HG03378 (cell line): ENCODE measurements around the gene MPST.

ENCODE experiments used
- ATAC-seq: cut with Tn5 transposase; IDR thresholded peaks from one replicate; pipeline ENCODE4 v1.9.1; 2021; ENCODE audit warnings: mild to moderate bottlenecking, moderate library complexity; ENCODE audit not compliant: unreplicated experiment

The MPST gene

DNA sequence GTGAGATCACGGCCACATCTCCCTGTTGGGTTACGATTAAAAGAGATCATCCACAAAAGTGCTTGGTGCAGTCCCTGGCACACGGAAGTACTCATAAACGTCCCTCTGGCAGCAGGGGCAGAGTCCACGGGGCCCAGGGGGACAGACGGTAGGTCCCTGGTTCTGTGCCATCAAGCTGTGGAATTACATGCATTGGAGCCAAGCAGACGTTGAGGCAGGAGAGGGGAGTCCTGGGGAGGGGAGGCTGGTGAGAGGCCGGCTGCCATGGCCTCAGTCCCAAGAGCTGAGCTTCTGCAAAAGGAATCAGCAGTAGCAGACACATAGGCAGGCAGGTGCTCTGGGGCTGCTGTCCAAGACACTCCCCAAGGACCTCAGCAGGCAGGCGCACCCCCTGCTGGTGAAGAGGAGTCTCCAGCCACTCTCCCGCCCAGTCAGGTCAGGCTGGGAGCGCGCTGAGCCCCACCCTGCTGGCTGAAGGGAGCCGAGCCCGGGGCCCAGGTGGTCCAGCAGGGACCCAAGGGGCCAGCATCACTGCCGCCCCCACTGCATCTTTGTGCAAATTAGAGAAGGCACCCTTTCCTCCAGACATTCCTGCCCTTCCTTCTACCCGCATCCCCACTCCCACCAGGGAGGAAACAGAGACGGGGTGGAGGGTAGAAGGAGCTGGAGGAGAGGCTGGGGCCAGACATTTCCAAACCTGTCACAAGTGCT lies 24.4 kb downstream of the MPST start:
- no peak for ATAC-seq

DNA sequence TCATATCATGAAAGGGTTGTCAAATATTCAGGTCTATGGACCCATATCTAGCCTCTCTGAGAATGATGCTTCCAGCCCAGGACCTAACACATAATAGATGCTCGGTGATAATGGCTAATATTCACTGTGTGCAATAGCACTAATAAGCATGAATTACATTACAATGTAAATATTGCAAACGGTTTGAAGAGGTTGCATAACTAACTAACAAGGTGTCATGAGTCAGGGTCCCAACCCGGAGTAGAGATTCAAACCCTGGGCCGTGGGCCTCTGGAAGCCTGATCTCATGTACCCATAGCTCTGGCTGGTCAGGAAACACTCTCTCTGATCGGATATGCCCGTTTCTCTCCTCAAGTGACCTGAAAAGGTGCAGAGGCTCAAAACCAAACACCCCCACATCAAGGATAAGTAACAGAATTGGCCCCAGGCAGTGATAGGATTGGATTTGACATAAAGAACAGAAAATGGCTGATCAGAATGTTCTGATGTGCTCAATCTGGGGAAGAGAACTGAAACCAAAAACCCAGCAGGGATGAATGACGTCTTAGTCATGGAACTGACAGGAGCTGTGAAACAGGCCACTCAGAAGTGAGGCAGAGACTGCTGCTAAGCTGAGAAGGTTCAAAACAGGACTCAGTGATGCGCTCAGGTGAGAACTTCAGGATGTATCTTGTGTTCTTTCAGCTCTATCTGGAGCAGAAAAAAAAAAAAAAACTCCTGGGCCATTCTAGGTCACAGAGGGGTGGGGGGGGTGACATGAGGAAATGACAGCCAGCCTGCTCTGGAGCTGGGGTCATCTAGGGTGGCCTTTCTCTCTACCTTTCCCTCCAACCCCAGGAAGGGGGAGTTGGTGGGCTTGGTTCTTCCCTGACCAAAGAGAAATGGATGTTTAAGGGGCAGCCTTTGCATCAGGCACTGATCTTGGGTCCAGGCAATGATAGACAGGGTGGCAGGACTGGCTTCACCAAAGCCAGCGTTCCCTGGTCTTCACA lies 25.4 kb downstream of the MPST start:
- no peak for ATAC-seq

DNA sequence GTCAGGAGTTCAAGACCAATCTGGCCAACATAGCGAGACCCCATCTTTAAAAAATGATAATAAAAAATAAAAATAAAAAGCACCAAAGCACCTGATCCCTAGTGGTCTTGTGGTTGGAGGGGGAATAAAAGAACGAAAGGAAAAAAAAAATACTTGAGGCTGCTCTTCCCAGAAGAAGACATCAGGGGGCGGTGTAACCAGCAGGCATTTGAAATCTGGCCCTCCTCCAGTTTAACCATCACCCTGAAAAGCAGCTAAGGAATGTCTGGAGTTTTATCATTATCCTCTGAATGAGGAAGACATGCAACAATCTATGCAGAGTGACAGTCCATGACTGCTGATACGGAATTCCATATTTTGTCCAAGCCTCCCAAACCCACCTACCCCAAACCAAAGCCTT lies 26.4 kb downstream of the MPST start:
- no peak for ATAC-seq

DNA sequence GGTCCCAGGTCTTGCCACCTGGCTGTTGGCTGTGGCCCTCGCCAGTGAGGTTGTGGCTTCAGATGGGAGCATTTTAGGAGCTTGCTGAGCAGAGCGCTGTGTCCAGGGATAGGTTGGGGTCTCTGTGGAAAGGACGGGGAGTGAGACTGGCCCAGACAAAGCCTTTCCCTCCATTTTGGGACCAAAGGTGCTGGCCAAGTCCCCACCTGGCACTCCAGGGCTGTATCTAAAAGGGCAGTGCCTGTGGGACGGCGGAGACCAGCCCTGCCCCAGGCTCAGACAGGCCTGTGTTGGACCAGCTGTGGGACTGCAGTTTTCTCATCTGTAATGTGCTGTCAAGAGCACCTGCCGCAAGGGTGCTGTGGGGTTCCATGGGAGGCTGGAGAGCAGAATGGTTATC lies 27.0 kb downstream of the MPST start:
- no peak for ATAC-seq

DNA sequence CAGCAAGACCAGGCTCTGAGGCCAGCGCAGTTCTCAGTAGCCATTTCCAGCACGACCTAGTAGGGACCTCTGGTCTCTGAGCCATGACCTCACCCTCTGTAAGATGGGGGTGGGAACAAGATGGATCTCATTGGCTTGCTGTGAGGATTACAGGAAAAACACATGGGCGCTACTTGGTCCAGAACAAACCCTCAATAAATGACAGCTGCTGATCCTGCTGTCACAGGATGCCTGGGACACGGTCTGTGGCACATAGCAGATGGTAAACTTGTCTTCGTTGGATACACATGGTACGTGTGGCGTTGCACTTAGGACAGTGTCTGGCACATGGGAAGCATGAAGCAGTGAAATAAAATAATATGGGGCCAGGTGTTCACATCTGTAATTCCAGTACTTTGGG lies 27.5 kb downstream of the MPST start:
- no peak for ATAC-seq

DNA sequence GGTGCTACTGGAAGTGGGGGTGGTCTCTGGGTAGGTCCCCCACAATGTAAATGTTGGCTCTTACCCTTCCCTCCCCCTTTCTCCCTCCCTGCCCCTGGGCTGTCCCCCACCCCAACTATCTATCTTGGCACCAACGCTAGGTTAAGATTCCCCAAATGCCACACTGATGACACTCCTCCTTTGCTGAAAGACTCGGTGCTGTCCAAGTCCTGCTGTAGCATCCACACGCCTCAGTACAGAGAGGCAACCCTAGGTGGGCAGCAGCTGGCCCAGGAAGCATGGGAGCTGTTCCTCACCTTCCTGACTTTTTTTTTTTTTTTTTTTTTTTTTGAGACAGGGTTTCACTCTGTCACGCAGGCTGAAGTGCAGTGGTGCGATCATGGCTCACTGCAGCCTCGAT lies 28.6 kb downstream of the MPST start:
- no peak for ATAC-seq

DNA sequence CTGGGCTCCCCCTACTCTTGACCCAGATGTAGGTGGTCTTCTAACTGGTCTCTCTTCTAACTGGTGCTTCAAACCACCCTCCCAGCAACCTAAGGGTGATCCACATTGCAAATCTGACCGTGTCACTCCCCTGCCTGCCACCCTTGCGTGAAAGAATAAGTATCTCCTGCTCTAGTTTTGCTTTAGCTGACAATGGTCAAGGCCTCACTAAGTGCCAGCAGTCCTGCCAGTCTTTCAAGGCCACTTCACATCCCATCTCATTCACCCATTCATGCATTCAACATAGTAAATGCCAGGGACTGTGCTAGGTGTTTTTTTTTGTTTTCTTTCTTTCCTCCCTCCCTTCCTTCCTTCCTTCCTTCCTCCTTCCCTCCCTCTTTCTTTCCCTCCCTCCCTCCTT lies 29.7 kb downstream of the MPST start:
- no peak for ATAC-seq

DNA sequence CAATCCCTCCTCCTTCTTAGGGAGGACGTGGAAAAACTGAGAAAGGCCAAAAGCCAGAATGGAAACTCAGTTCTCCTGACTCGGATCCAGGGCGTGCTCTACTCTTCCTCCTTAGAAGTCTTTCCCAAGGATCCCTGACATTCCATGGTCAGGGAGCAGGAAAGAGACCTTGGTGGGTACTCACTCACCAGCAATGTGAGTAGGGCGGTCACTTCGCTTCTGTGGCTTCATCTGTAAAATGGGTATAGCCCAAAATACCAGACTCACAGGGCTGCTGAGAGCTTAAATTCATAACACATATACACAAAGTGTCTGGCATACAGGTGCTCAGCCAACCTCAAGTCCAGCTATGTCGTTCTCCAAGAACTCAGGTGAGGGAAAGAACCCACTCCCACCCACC lies 31.4 kb downstream of the MPST start:
- no peak for ATAC-seq

DNA sequence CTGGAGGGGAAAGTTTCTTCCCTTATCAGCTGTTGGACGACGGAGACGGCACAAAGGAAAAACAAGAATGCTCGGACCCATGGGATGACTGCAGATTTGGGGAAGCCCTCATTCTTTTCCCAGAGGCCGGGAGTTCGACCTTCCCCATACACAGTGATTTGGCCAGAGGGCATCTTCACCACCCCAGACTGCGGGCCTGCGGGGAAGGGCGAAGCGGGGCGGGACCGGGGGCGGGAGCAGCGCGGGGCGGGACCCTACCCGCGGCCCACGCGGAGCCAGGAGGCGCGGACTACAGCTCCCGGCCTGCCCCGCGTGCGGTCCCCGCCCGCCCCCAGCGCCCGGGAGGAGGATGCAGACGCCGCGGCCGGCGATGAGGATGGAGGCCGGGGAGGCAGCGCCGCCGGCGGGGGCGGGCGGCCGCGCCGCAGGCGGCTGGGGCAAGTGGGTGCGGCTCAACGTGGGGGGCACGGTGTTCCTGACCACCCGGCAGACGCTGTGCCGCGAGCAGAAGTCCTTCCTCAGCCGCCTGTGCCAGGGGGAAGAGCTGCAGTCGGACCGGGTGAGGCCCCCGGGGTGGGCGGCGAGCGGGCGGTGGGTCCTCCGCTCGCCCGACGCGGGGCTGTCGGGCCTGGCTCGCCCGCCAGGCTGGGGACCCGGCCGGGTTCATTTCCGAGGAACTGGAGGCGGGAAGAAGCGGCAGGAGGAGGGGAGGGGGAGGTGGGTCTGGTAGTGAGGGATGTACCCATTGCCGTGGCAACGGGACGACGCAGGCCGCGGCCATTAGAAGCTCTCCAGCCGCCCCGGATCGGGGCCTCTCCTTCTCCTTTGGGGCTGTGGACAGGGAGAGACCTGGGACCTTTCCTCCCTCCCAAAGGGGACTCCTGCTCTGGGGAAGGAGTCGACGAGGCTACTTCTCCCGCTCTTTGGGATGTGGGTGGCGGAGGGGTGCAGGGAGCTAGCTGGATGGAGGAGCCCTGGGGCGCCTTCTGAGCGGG lies 32.1 kb downstream of the MPST start, which contains the start of gene KCTD17:
Gene KCTD17, plus strand, starts transcription at position 352 of the 995 bp plus-strand sequence. Its CDS starts 19 bp downstream, at position 371.
- ATAC-seq: no peak

DNA sequence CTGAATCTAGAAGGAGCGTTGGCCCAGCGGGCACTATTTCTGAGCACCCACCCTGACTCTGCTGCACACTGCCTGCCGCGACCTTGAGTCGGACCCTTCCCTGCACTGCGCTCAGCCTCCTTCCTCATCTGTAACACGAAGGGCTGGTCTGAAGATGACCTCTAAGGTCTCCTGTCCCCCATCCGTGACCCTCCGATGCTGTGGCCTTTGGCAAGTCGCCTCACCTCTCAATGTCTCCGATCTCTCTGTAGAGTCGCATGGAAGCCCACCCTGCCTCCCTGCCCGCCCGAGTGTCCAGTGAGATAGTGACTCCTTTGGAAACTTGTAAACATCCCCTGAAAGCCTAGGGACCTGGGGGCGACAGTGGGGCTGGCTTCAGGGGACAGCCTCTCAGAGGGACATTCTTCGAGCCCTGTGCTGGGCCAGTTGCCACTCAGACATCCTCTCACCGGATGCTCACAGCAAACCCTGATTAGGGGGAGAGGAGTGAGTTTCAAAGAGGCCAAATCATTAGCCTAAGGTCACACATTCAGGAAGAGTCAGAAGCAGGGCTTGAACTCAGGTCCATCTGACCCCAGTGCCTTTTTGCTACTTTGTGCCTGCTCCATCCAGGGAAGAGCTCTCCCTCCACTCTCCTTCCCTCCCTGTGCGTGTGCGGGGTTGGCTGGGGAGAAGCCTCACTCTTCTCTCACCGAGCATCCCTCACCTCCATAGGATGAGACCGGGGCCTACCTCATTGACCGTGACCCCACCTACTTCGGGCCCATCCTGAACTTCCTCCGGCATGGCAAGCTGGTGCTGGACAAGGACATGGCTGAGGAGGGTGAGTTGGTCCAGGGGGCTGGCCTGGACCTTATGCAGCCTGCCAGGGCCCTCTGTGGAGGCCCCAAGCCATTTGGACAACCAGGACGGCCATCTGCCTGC lies 33.1 kb downstream of the MPST start:
- no peak for ATAC-seq

DNA sequence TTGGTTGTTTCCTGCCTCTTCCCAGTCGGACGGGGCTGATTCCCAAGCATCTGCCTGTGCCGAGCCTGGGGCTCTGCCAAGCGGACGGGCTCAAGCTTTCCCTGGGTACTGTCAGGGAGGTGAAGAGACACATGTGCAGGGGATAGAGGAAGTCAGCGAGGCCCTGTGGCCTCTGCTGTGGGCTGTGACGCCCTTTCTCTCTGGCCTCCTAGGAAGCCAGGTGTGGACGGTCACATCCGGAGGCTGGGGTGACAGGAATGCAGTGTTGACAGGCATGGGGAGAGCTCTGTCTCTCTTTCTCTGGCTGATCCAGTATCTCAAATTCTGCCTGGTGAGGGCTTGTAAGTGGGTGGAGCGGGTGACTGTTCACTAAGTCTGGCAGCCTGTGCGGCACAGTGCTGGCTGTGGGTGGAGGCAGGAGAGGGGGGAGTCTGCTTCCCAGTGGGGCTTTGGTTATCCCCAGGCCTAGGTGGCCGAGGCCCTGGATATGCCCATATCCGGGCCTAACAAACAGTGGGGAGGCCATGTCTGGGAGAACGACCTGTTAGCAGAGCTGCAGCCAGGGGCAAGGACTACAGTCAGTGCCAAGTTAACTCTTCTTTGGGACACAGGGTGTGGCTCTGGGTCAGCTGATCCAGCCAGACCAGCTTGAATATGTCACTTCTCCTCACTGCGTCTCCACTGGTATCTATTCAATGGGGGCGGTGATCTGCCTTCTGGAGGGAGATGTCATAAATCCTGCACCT lies 33.9 kb downstream of the MPST start:
- ATAC-seq: no peak

DNA sequence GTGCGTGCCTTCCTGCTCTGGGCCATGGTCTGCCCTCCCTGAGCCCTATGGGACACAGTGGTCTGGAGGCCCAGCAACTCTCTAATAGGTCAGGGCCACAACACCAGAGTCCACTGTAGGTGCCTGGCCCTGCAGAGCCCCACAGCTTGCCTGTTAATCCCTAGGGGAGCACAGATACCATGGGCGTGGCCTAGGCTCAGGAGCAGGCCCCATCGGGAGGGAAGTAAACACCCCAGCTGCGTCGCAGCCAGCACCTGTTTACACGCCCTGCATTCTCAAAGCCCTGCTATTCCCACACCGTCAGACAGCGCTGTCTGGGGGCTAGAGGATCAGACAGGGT lies 34.5 kb downstream of the MPST start:
- no peak for ATAC-seq

DNA sequence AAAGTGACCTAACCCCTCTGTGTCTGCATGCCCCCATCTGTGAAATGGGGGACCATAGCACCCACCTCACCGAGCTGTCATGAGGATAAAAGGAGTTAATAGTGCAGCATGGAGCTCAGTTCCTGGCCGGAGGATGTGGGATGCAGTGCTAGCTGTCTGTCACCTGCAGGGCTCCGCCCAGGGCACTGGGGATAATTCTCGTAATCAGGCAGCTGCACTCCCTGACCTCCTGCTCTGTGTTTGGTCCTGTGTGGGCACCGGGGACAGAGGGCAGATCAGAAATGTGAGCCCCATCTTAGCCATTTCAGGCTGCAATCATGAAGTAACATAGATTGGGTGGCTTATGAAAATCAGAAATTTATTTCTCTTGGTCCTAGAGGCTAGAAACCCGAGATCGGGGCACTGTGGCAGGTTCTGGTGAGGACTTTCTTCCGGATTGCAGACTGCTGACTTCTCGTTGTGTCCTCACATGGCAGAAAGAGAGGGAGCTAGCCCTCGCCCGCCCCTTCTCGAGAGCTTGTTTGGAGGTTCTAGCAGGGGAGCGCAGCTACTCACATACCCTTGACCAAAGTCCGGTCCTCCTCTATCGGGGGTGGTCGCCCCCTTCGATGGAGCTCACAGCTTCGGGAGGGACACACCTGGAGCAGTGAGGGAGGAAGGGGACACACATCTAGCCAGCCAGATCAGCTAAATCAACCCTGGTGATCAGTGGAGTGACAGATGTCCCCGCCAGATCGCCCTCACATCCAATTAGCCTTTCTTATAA lies 35.2 kb downstream of the MPST start:
- no peak for ATAC-seq

DNA sequence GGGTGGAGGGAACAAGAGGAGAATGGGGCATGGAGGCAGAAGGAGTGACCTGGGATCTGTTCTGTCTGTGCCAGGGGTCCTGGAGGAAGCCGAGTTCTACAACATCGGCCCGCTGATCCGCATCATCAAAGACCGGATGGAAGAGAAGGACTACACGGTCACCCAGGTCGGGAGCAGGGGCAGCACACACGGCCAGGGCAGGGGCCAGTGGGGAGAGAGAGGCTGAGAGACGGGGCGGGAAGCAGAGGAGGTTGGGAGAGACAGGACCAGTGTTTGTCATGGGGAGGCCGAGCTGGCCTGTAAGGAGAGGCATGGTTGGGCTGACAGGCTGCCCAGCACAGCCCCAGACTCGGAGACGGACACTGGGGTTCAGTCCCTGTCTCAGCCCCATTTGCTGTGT lies 36.7 kb downstream of the MPST start:
- ATAC-seq: no peak

DNA sequence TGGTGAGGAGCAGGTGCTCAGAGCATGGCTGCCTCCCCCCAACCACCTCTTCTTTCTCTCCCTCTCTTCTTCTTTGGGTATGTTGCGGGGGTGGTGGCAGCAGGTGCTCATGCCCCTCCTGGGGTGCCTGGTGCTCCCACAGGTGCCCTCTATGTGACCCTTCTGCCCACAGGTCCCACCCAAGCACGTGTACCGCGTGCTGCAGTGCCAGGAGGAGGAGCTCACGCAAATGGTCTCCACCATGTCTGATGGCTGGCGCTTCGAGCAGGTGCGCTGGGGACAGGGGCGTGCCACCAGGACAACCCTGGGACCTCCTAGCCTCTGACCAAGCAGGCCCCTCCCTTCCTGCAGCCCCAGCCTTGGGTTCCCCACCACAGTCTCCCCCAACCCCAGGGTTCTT lies 37.7 kb downstream of the MPST start:
- ATAC-seq: no peak

DNA sequence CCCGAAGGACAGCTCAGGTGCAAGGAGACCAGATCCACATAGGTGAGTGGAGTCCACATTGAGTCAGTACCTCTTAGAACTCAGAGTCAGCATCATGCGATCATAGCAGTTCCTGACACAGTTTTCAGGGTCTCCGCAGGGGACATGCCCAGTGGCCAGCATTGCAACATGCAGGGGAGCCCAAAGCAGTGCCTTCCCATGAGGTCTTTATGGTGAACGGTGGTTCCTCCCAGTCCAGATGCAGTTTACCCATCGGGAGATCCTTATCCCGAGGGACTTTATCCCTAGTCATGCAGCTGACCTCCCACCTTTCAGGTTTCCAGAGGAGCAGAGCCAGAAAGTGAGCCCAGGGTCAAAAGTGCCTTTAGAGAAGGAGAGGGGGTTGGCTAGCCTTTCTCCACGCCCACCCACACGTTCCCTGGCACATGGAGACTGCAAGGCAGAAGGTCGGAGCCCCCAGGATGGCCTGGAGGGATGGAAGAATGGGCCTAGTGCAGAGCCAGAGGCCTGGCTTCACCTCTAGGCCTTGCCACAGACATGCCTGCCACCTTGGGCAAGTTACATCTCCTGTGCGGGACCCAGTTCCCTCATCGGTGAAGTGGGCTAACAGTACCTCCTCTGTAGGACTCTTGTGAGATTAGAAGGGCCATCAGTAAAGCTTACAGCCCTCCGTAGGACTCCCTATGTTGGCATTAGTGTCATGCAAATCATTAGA lies 38.4 kb downstream of the MPST start:
- ATAC-seq: no peak

DNA sequence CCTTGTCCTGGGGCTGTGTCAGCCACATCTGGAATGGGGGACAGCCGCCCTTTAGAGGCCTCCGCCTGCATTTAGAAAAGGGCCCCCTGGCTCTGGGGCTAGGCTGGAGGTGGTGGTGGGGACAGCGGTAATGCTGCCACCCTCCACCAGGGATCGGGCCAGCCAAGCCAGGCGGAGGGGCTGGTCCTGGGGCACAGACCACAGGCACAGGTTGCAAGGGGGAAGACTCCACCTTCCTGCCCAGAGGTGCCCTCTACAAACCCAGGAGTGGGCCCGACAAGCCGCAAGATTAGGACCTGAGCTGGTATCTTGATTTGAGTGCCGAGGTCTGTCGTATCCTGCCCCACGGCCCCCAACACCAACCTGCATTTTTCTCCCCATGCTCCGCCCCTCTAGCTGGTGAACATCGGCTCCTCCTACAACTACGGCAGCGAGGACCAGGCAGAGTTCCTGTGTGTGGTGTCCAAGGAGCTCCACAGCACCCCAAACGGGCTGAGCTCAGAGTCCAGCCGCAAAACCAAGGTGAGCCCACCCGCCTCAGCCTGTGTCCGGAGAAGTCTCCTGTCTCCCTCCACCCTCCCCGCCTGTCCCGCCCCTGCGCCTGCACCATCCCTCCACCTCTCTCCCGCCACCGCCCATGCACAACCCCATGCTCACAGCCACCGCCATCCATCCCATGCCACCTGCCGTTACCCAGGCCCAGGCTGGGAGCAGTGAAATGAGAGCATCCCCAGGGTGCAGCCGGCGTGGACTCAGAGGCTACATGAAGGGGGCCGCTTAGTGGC lies 39.6 kb downstream of the MPST start:
- ATAC-seq: no peak
